ENCODE data around the gene CCDC14.
A peak's percentile ranks its signal among the peaks of the same experiment; 100 is the strongest.
"Not testable (repeated sequence)": the region's sequence is repeated elsewhere in the genome, so short reads cannot be mapped to it uniquely, and the experiment has no call there.

The CCDC14 gene

GRCh38 chr3:123967260-123967659 is 6.2 kb upstream of the CCDC14 start:
- DNase-seq (ENCODE audit: low spot score); FAIRE-seq: not testable (repeated sequence)

DNA sequence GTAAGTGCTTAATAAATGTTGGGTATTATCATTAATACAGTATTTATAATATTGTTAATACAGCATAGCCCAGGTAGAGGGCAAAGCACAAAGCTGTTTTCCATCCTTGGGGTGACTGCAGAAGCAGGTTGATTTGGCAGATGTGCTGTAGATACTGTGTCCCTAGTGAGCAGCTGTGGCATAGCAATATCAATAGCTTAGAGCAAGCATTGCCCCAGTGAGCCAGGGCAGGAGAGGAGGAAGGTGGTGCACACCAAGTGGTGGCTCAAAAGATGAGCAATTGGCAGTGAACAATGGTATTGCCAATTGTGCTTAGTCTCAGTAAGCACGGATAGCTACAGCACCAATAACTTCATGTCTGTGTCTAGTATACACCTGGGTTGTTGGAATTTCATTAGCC is 5.8 kb upstream of the CCDC14 start:
- DNase-seq (ENCODE audit: low spot score); FAIRE-seq: not testable (repeated sequence)

DNA sequence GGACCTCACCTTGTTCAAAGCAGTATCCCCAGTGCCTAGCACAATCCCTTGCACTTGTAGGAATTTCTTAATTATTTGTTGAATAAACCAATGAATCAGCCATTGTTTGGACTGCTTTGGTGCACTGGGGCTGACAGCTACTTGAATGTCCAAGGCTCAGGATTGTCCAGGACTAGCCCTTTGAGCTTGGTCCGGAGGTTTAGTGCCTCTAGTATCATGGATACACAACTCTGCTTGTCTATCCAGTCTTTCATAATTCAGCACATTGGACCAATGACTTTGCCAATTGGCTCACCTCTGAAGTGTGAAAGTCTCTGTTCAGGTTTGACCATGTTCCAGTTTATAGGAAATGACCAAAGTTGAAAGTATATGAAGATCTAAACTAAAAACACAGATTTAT is 3.8 kb upstream of the CCDC14 start:
- not testable (repeated sequence) for FAIRE-seq; DNase-seq (ENCODE audit: low spot score)

DNA sequence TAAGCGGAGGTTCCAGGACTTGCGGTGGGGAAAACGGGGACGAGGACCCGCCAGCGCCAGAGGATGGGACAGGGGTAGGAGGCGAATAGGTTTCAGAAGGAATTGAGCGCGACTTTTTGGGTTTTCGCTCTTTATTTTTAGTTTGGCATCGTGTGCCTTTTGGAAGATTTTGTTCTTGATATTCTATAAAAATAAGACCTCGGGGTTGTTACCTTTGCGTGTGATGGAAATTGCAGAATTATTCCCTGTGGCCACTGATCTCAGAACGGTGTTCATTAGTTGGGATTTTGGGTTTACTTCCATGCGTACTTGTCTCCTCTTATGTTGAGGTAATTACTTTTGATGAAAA is 453 bp upstream of the CCDC14 start:
- FAIRE-seq = no peak
- no peak for DNase-seq (ENCODE audit: low spot score)

GRCh38 chr3:123953735-123954134 is 7.3 kb downstream of the CCDC14 start:
- no peak for FAIRE-seq
- no peak for DNase-seq (ENCODE audit: low spot score)

- DNase-seq (ENCODE audit: low spot score) (no peak), FAIRE-seq (no peak)
These were observed 8.0 kb downstream of the CCDC14 start for GRCh38 chr3:123952844-123953520.

DNA sequence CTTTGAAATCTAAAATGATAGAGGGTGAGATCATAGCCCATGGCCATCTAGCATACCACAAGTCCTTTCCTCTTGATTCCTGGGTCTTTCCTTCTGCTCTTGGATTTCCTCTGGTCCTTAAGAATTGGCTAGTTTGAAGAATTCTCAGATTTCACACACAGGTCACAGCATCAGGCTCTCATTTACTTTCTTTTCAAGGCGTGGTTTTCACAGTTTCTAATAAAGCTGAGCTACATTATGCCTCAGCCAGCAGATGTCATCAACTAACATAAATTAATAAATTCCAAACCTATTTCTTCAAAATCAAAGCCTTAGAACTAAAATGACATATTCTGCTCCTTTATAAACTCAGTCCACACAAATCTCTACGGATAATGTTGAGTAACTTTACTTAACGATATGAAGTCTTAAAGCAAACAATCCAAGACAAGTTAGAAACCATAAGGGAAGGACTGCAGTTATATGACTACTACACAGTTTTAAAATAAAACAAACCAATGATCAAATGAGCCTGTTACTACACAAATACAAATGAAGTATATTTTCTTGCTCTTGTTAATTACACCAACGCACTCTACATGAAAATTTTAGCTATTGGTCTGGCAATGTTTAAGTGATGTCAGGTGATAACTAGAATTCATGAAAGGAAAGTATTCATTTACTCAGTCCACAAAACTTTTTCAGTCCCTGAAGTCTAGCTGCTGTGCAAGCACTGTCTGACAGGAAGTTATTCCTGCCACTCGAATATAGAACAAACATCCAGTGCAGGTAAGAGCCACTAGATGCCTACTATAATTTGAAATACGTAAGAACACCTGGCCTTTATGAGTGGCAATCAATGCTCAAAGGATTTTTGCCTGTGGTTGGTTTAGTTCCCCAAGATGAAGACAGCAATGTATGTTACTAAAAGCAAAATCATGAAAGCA is 9.2 kb downstream of the CCDC14 start:
- FAIRE-seq = no peak
- DNase-seq (ENCODE audit: low spot score) = no peak

DNA sequence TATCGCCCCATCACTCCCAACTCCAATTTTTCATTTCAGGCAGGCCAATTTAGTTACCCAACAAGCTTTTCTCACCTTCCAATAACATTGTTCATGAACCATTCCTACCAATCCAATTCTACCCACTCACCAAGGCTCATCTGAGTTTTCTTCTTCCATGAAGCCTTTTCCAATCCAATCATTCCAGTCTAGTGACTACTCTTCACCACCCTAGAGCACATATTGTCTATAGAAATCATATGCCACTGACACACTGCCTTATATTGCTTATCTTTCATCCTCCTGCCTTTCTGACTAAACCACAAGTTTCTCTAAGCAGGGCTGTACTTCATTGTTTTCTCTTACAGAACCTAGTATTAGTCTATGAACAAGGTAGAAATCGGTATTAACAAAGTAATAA is 11.4 kb downstream of the CCDC14 start:
- DNase-seq (ENCODE audit: low spot score) (no peak), FAIRE-seq (no peak)

GRCh38 chr3:123948449-123948848 is 12.6 kb downstream of the CCDC14 start:
- FAIRE-seq (no peak), DNase-seq (ENCODE audit: low spot score) (no peak)

- DNase-seq (ENCODE audit: low spot score) (no peak), FAIRE-seq (no peak)
These were observed 13.5 kb downstream of the CCDC14 start for GRCh38 chr3:123947482-123947881.

GRCh38 chr3:123941542-123941941 is 19.5 kb downstream of the CCDC14 start:
- no peak for DNase-seq (ENCODE audit: low spot score)
- no peak for FAIRE-seq

DNA sequence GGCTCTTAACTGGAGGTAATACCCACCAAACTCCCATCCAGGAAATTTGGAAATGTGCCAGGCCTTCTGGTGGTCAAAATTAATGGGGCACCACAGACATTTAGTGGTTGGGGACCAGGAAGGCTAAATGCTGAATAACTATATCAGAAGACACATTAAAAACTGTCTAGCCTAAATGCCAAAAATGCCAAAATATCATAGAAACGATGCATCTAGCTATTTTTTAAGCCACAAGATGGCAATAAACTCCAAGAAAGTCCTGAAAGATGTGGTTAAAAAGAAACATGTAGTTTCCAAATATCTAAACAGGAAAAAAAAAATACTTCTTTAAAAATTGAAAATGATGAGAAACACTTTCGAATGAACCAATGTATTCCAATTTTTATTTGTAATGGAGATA is 19.9 kb downstream of the CCDC14 start:
- FAIRE-seq = peak; percentile 18
- no peak for DNase-seq (ENCODE audit: low spot score)

DNA sequence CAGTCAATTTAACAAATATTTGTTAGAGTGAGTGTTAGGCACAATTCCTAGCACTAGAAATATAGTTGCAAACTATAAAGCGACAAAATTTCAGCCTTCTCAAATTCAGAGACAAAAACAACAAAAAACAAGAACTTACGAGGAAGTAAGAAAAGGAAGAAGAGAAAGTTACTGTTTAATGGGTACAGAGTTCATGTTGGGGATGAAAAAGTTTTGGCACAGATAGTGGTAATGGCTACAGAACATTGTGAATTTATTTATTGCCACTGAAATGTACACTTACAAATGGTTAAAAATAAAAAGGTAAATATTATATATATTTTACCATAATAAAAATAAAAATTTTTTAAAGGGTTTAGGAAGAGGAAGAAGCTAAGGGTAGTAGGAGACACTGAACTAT is 21.3 kb downstream of the CCDC14 start:
- FAIRE-seq = no peak

GRCh38 chr3:123936400-123936799 is 24.6 kb downstream of the CCDC14 start:
- FAIRE-seq (no peak), DNase-seq (ENCODE audit: low spot score) (no peak)

More for the DNA sequence above, 21.3 kb downstream of the CCDC14 start:
- no peak for DNase-seq (ENCODE audit: low spot score)

DNA sequence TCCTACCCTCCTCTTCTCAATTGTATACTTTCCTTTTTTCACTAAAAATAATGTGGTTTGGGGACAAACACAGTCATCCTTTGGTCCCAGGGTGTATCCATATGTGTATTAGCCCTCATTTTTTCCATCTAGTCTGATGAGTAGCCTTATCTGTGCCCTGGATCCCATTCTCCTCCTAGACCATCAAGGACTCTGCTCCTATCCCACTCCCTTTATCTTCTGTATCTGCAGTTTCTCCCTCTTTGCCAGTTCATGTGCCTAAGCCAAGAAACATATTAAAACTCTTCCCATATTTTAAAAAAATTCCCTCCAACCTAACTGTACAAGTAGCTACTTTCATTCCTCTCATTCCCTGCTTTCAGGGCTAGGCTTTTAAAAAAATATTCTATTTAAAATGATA is 25.2 kb downstream of the CCDC14 start:
- FAIRE-seq = no peak
- no peak for DNase-seq (ENCODE audit: low spot score)

GRCh38 chr3:123934250-123934649 is 26.8 kb downstream of the CCDC14 start:
- DNase-seq (ENCODE audit: low spot score) = no peak
- FAIRE-seq = peak; percentile 51

DNA sequence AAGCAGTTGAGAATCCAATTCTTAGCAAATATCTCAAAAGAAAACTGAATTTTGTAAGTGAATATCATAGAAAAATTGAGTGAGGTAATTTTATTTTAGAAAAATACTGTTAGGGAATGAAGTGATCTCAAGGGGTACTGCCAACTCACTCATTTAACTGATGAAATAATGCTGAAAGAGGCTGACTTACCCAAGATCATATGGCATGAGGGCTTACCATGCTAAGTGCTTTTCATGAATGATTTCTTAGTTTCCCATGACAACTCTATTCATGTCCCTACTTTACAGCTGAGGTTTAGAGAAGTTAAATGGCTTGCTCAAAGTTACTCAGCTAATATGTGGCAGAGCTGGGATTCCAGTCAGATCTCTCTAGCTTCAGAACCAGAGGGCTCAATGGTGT is 30.6 kb downstream of the CCDC14 start:
- DNase-seq (ENCODE audit: low spot score) = no peak
- no peak for FAIRE-seq

DNA sequence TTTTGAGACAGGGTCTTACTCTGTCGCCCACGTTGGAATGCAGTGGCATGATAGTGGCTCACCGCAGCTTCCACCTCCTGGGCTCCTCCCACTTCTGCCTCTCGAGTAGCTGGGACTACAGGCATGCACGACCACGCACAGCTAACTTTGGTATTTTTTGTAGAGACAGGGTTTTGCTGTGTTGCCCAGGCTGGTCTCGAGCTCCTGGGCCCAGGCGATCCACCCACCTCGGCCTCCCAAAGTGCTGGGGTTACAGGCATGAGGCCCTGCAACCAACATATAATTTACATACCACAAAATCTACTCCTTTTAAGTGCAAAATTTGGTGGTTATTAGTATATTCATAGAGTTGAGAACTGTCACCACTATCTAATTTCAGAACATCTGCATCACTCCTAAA is 31.7 kb downstream of the CCDC14 start:
- no peak for DNase-seq (ENCODE audit: low spot score)
- no peak for FAIRE-seq

DNA sequence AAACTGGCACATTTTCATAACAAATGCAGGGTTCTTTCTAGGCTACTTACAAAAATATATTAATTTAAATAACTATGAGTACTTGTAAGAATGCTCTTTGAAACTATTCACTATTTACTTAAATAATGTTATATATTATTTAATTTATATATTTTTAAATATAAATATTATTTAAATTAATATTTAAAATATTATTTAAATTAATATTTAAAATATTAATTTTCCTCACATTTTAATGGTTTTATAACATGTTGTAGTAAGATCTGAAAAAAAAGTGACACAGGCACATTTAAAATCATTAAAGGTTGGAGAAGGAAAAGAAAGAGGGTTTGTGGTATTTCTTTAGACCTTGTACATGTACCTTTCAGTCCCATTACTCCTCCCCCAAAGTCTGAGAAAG is 34.6 kb downstream of the CCDC14 start:
- peak; percentile 85 for FAIRE-seq
- DNase-seq (ENCODE audit: low spot score) = no peak

- DNase-seq (ENCODE audit: low spot score) = no peak
- no peak for FAIRE-seq
These were observed 40.2 kb downstream of the CCDC14 start for GRCh38 chr3:123920868-123921267.

DNA sequence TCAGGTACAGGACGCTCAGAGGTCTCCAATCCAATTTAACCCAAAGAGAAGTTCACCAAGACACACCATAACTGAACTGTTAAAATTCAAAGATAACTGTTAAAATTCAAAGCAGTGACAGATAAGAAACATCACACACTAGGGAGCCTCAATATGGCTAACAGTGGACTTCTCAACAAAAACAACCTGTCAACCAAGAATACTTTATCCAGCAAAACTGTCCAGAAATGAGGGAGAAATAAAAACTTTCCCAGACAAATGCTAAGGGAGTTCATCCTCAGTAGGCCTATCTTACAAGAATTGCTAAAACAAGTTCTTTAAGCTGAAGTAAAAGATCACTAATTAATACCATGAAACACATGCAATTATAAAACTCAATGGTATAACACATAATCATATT is 40.6 kb downstream of the CCDC14 start:
- FAIRE-seq (no peak), DNase-seq (ENCODE audit: low spot score) (no peak)

- FAIRE-seq (no peak), DNase-seq (ENCODE audit: low spot score) (no peak)
These were observed 41.7 kb downstream of the CCDC14 start for GRCh38 chr3:123919353-123919752.

GRCh38 chr3:123914829-123915228 is 46.2 kb downstream of the CCDC14 start:
- FAIRE-seq (no peak), DNase-seq (ENCODE audit: low spot score) (no peak)

Measured in RCC 7860 (cell line).